Activated CD8-positive, alpha-beta T cell treated with anti-CD3 and anti-CD28 coated beads for 36 hours (primary cell): Measurements from ENCODE around the gene CAPN5. TPM values are rescaled to one million over a fixed set of nuclear protein-coding genes. Genes with fewer than 3 reads are reported as not detected.
"Not testable (repeated sequence)": the region's sequence is repeated elsewhere in the genome, so short reads cannot be mapped to it uniquely, and the experiment has no call there.

Experiments
- ATAC-seq: fragments of 200-7000 bp; cut with Tn5 transposase; one replicate; pipeline ENCODE4 v1.10.0; 2021; ENCODE audit warnings: mild to moderate bottlenecking, moderate library complexity
- CTCF ChIA-PET: fragments of 350-600 bp; sonication (Branson Sonifier 250); formaldehyde crosslinking; loops from one replicate; lab custom pipeline; 2021; ENCODE audit warnings: antibody characterized with exemption; lab: Charles Lee
- POLR2A ChIA-PET: fragments of 350-600 bp; sonication (Branson Sonifier 250); formaldehyde crosslinking; loops from one replicate; lab custom pipeline; 2021; ENCODE audit warnings: antibody characterized with exemption; lab: Charles Lee
- DNase-seq: peaks from one replicate; pipeline ENCODE4 v3.0.0-alpha.2; 2020
- H3K27ac Mint-ChIP-seq: one replicate; pipeline ENCODE4 v1.8.0; 2021; ENCODE audit warnings: mild to moderate bottlenecking, mixed read lengths
- H3K27me3 Mint-ChIP-seq: one replicate; pipeline ENCODE4 v1.8.0; 2021; ENCODE audit warnings: mixed read lengths
- H3K36me3 Mint-ChIP-seq: one replicate; pipeline ENCODE4 v1.8.0; 2021; ENCODE audit warnings: low read depth, mixed read lengths
- H3K4me1 Mint-ChIP-seq: one replicate; pipeline ENCODE4 v1.8.0; 2021; ENCODE audit warnings: low read depth, mixed read lengths
- H3K4me3 Mint-ChIP-seq: one replicate; pipeline ENCODE4 v1.8.0; 2021; ENCODE audit warnings: mild to moderate bottlenecking, moderate library complexity, mixed read lengths
- H3K9me3 Mint-ChIP-seq: one replicate; pipeline ENCODE4 v1.8.0; 2021; ENCODE audit warnings: mixed read lengths
- CTCF ChIP-seq: fragments of 200-600 bp; IDR thresholded peaks from one replicate; pipeline ENCODE4 v1.8.0; 2022; ENCODE audit warnings: antibody characterized with exemption, mild to moderate bottlenecking
- intact Hi-C: fragments of 100-400 bp; cut with micrococcal nuclease; formaldehyde crosslinking; loops from one replicate; pipeline ENCODE4 v1.10.0; 2022
- total RNA-seq, 2 experiments: library from RNA; stranded (reverse); gene quantifications; one replicate each; pipeline ENCODE4 v1.2.3, GENCODE V29; 2021

CAPN5 gene
- total RNA-seq, 2 experiments from 2014 or later = 1.6 to 2.2 TPM

- Mint-ChIP-seq H3K27ac (peak overlapping the region; percentile 52), H3K27me3 (peaks cover 17% of the 10 kb centered on the region), H3K36me3 (no peaks in the 10 kb centered on the region), H3K4me3 (peak overlapping the region; percentile 62), H3K4me1 (peaks cover 13% of the 10 kb centered on the region), H3K9me3 (no peaks in the 10 kb centered on the region)
- intact Hi-C loops = loop anchor here (5.0 kb wide), 1 partner anchor 45 kb away; no protein-coding TSS in a partner anchor
- no peak for TF ChIP-seq CTCF
- ATAC-seq (peak; percentile 91), DNase-seq (peak; percentile 89)
- ChIA-PET CTCF (interaction anchor here (0.6 to 3.0 kb wide), 23 partner anchors 11 to 501 kb away, joined by 3 to 65 read pairs (median 4); partner anchors contain the start of gene B3GNT6), POLR2A (no interaction called here)
Observed at GRCh38 chr11:77047007-77047927, 19.5 kb upstream of the CAPN5 start.

GRCh38 chr11:77047928-77048446 is 18.8 kb upstream of the CAPN5 start:
- H3K4me1 Mint-ChIP-seq = peaks cover 13% of the 10 kb centered on the region
- ATAC-seq, POLR2A ChIA-PET, DNase-seq, H3K4me3 Mint-ChIP-seq, H3K9me3 Mint-ChIP-seq, H3K36me3 Mint-ChIP-seq, H3K27ac Mint-ChIP-seq: not testable (repeated sequence)
- intact Hi-C loops = loop anchor here (5.0 kb wide), 1 partner anchor 44 kb away; no protein-coding TSS in a partner anchor
- CTCF ChIA-PET = interaction anchor here (0.6 to 3.0 kb wide), 24 partner anchors 9 to 500 kb away, joined by 3 to 65 read pairs (median 4); partner anchors contain the start of gene B3GNT6
- peaks cover 13% of the 10 kb centered on the region for H3K27me3 Mint-ChIP-seq
- peak; percentile 47 for TF ChIP-seq CTCF

- DNase-seq (no peak), ATAC-seq (no peak)
- Mint-ChIP-seq H3K9me3 (no peaks in the 10 kb centered on the region), H3K27ac (no peak overlapping the region), H3K36me3 (no peaks in the 10 kb centered on the region), H3K4me1 (peaks cover 13% of the 10 kb centered on the region), H3K27me3 (peaks cover 10% of the 10 kb centered on the region), H3K4me3 (no peak overlapping the region)
- TF ChIP-seq CTCF = no peak
- ChIA-PET CTCF (interaction anchor here (0.5 to 3.0 kb wide), 4 partner anchors 28 to 129 kb away, joined by 3 to 65 read pairs (median 6); no protein-coding TSS in a partner anchor), POLR2A (interaction anchor here (0.6 to 1.0 kb wide), 2 partner anchors 42 to 197 kb away, joined by 3 to 4 read pairs; no protein-coding TSS in a partner anchor)
- intact Hi-C loops = loop anchor here (5.0 kb wide), 1 partner anchor 43 kb away; no protein-coding TSS in a partner anchor
Observed at GRCh38 chr11:77049026-77049425, 17.7 kb upstream of the CAPN5 start.

GRCh38 chr11:77051511-77051910 is 15.3 kb upstream of the CAPN5 start:
- no peak for TF ChIP-seq CTCF
- CTCF ChIA-PET = interaction anchor here (1.0 to 5.0 kb wide), 2 partner anchors 40 to 76 kb away, joined by 3 to 46 read pairs; no protein-coding TSS in a partner anchor
- Mint-ChIP-seq H3K27me3 (no peaks in the 10 kb centered on the region), H3K9me3 (peaks cover 6% of the 10 kb centered on the region), H3K4me3 (no peak overlapping the region), H3K4me1 (peaks cover 5% of the 10 kb centered on the region), H3K36me3 (no peaks in the 10 kb centered on the region), H3K27ac (no peak overlapping the region)
- intact Hi-C loops = no loop called here
- ATAC-seq (no peak), DNase-seq (no peak)
- POLR2A ChIA-PET = no interaction called here
